Urinary bladder (tissue), 4 donors: ENCODE data around the gene MESP2. TPM values are rescaled to one million over a fixed set of nuclear protein-coding genes. Genes with fewer than 3 reads are reported as not detected.
A peak's percentile ranks its signal among the peaks of the same experiment; 100 is the strongest.
"Not testable (repeated sequence)": the region's sequence is repeated elsewhere in the genome, so short reads cannot be mapped to it uniquely, and the experiment has no call there.

Experiments
- DNase-seq: peaks from one replicate; pipeline ENCODE4 v3.0.0-alpha.2; 2015; ENCODE audit errors: extremely low spot score
- H3K27ac ChIP-seq: one replicate; pipeline ENCODE4 v1.5.1; 2013; ENCODE audit warnings: low read depth, mild to moderate bottlenecking, moderate library complexity
- H3K36me3 ChIP-seq: one replicate; pipeline ENCODE4 v1.6.1; 2013; ENCODE audit warnings: mild to moderate bottlenecking, moderate library complexity; ENCODE audit not compliant: insufficient read depth
- H3K4me1 ChIP-seq: one replicate; pipeline ENCODE4 v1.6.1; 2013; ENCODE audit warnings: mild to moderate bottlenecking, moderate library complexity; ENCODE audit not compliant: insufficient read depth
- H3K4me3 ChIP-seq: one replicate; pipeline ENCODE4 v1.5.1; 2013; ENCODE audit warnings: low read depth, low read length
- WGBS: extraction: QIAGEN DNeasy Blood & Tissue Kit; methylation state at CpG from one replicate; pipeline ENCODE4 v1.1.7; 2013; 5-methylcytosine and 5-hydroxymethylcytosine counted together
- polyA plus RNA-seq: library from polyadenylated mRNA; stranded (reverse); fragments of 200-250 nt; gene quantifications from one replicate; pipeline ENCODE4 v1.2.3, GENCODE V29; 2013
- total RNA-seq: library from RNA; depleted of rRNA; stranded (reverse); fragments of >200 nt; gene quantifications from one replicate; pipeline ENCODE4 v1.2.3, GENCODE V29; 2014
- donor health status: healthy with polysubstance abuse.
- donor health status: healthy.

MESP2 gene
- total and polyA plus RNA-seq, 2 donors = 0.10 TPM; not detected in 1

DNA sequence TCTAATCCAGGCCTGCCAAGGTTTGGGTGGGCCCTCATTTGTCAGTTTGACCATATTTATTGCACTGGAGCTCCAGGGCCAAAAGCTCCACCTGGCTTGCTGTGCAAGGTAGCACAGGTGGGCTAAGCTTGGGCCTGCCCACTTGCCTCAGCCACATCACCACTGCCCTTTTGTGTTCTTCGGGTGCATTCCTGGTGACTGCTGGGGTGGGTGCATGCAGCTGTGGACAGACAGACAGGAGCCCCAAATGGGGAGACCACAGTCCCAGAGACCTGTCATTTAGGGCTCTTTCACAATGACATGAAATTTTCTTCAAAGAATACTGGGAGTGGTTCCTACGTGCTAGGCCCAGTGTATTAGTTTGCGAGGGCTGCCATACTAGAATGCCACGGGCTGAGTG lies 2.7 kb downstream of the MESP2 start:
- Histone ChIP-seq H3K27ac (no peak overlapping the region), H3K36me3 (no peaks in the 10 kb centered on the region), H3K4me3 (no peak overlapping the region), H3K4me1 (no peaks in the 10 kb centered on the region)
- DNase-seq = no peak
- 80% methylated on average over 4 of the region's 4 CpGs for WGBS

DNA sequence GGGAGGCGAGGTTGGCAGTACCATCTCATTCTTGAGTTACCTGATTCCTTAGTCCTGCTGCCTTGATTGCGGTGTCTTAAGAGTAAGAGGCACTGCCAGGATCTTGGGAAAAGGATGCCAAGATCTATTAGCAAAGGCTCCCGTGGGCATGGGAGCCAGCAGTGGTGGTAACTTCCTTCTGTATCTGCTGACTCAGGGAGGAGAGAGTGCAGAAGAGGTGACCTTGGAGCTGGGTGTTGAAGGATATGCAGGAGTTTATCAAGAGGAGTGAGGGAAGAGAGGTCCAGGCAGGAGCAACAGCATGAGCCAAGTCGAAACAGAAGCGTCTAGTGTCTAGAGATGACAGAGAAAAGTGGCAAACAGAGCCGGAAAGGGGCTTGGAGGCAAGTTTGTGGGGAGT lies 4.5 kb downstream of the MESP2 start:
- Histone ChIP-seq H3K4me1 (no peaks in the 10 kb centered on the region), H3K27ac (no peak overlapping the region), H3K36me3 (no peaks in the 10 kb centered on the region), H3K4me3 (no peak overlapping the region)
- WGBS = 79% methylated on average over 6 of the region's 6 CpGs
- no peak for DNase-seq

DNA sequence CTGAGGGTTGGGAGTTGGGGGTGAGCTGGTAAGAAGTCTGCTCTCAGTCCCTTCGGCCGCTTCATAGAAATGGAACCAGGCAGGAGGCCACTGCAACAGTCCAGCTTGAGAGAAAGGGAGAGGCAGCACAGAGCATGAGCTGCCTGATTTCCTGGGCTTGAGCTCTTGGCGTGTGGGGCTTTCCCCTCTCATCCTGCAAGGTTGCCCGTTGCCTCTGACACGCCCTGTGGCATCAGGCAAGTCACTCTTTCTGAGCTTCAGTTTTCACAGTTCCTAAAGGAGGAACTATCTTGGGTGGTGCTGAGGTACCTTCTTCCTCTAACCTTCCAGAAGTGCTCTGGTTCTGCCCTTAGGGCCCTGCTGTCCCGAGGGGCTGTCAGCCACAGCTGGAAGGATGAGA lies 4.9 kb downstream of the MESP2 start:
- H3K27ac ChIP-seq = peak overlapping the region; percentile 25
- H3K4me3 ChIP-seq = no peak overlapping the region
- 79% methylated on average over 6 of the region's 6 CpGs for WGBS
- DNase-seq = no peak
- H3K36me3 ChIP-seq = no peaks in the 10 kb centered on the region
- H3K4me1 ChIP-seq = no peaks in the 10 kb centered on the region

DNA sequence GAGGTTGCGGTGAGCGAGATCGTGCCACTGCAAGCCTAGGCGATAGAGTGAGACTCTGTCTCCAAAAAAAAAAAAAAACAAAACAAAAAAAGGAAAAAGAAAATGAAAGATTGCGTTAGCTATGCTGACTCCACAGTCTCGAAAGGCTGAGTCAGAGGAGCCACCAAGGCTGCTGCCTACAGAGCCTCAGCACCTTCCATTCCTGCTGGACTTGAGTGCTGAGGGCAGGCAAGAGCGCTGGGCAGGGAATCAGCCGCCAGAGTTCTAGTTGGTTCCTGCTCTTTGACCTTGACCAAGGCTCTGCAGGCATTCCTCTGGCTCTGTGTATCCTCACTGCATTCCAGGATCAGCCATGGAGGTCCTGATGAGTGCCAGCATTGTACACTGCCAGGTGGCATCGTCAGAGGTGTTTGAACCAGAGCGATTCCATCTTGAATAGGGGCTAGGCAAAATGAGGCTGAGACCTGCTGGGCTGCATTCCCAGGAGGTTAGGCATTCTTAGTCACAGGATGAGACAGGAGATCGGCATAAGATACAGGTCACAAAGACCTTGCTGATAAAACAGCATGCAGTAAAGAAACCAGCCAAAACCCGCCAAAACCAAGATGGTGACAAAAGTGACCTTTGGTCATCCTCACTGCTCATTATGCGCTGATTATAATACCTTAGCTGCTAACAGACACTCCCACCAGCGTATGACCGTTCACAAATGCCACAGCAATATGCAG lies 5.9 kb downstream of the MESP2 start:
- Histone ChIP-seq H3K4me1 (no peaks in the 10 kb centered on the region), H3K27ac (no peak overlapping the region), H3K4me3 (no peak overlapping the region), H3K36me3 (no peaks in the 10 kb centered on the region)
- DNase-seq = no peak
- 82% methylated on average over 15 of the region's 15 CpGs for WGBS

DNA sequence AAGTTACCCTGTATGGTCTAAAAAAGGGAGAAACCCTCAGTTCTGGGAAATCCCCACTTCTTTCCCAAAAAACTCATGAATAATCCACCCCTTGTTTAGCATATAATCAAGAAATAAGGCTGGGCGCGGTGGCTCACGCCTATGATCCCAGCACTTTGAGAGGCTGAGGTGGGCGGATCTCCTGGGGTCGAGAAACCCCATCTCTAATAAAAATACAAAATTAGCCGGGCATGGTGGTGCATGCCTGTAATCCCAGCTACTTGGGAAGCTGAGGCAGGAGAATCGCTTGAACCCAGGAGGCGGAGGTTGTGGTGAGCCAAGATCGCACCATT lies 6.5 kb downstream of the MESP2 start:
- WGBS = 83% methylated on average over 9 of the region's 9 CpGs
- DNase-seq, H3K27ac ChIP-seq, H3K36me3 ChIP-seq, H3K4me1 ChIP-seq, H3K4me3 ChIP-seq: not testable (repeated sequence)

DNA sequence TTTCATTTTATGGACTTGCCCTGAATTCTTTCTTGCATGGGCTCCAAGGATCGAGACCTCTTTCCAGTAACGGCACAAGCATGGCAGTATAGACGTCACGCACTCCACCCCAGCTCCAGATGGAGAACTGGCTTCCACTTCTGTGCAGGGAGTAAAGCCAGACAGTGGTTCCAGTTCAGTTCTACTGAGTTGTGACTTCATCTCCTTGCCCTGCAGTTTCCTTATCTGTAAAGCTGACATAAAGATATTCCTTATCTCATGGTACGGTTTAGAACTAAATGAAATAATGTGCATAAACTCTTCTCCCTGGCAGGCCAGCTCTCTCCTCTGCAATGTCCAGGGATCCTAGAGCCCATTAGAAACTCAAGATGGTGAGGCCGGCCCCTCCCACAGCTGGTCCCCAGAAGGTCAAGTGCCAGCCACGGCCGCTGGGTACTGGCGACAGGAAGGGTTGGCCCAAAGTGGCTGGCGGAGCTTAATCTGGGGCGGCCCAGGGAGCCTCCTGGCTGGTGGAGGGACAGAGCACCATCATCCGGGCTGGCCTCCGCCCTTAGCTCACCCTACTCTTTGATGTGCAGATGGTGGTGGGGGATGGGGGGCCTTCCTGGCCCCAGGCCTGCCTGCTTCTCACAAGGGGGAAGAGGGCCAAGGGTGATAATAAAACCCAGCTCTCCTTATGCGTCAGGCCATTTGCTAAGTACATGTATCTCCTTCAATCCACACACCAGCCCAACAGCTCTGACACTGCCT lies 7.2 kb downstream of the MESP2 start:
- 27% methylated on average over 14 of the region's 14 CpGs for WGBS
- Histone ChIP-seq H3K4me1 (no peaks in the 10 kb centered on the region), H3K4me3 (no peak overlapping the region), H3K27ac (no peak overlapping the region), H3K36me3 (no peaks in the 10 kb centered on the region)
- DNase-seq = no peak

DNA sequence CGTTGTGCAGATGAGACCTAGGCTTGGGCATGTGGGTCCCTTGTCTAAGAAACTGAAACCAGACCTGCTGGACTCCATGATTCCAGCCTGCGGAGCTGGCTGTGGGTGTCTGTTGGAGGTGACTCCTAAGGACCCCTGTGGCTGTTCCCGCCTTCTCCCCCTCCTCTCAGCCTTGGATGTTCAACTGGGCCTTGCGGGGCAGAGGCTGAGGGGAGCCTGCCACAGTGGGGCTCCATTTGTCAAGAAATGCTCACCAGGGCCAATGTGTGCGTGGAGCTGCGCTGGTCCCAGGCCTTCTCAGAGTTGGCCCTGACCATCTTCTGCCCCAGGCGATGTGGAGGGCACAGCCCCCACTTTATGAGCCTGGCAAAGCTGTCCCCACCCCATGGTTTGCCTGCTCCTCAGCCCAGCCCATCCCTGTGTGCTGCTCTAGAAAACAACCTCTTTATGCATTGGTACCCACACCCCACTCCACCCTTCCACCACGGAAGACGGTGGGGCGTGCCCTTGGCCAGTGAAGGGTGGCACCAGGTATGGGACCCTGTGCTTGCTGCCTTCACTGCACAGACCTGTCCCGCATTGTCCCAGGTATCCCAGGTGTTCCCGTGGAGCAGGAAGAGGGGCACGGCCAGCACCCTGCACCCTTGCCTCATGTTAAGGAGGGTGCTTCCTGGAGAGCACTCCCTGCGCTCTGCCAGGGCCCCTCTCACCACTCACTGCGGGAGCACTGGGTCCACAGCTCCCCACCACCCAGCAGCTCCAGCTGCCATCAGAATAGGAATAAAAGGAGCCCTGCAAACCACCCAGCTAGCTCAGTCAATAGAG lies 7.9 kb downstream of the MESP2 start:
- Histone ChIP-seq H3K4me3 (no peak overlapping the region), H3K27ac (no peak overlapping the region), H3K36me3 (no peaks in the 10 kb centered on the region), H3K4me1 (no peaks in the 10 kb centered on the region)
- 84% methylated on average over 15 of the region's 15 CpGs for WGBS
- no peak for DNase-seq

DNA sequence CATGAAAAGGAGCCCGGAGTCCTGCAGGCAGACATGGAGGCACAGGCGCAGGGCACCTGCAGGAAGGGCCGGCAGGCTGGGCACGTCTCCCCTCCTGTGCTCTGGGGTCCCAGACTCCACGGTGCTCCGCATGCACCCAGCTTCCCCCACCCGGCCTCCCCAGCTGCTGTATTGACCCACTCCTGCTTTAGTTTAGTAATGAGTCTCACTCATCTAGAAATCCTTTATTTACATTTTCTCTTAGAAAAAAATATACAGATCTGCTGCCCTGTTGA lies 8.5 kb downstream of the MESP2 start:
- Histone ChIP-seq H3K27ac (no peak overlapping the region), H3K36me3 (no peaks in the 10 kb centered on the region), H3K4me1 (no peaks in the 10 kb centered on the region), H3K4me3 (no peak overlapping the region)
- 83% methylated on average over 7 of the region's 7 CpGs for WGBS
- no peak for DNase-seq

DNA sequence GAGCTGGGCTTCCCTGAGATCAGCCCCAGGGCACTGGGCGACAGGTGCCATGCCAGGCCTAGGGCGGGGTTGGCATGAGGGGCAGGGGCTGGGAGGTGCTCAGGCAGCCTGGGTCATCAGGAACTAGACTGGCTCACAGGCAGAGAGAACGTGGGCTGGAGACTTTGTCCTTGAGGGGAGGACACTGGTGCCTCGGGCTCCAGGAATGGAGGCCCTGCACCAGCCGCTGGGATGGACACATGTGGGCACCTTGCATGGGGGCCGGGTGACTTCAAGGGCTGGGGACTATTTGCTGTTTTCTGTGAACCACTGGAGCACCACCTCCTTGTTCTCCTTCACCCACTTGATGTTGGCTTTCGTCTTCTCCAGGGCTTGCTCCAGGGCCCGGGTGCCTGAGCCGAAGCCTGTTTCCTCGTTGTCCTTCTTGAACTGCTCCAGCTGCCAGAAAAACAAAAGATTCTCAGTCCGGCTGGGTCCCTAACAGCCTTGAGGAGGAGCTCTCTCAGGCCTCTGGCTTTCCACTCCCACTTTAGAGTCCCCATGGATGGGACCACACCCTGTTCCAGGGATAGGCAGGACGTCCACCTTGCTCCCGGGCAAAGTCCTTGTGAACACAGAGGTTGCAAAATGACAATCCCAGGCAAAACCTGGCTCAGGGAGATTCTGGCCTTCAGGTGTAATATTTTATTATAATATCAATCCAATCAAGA lies 9.1 kb downstream of the MESP2 start:
- 83% methylated on average over 13 of the region's 13 CpGs for WGBS
- no peak for DNase-seq
- no peaks in the 10 kb centered on the region for H3K4me1 ChIP-seq
- no peak overlapping the region for H3K4me3 ChIP-seq
- H3K27ac ChIP-seq = no peak overlapping the region
- H3K36me3 ChIP-seq = no peaks in the 10 kb centered on the region

DNA sequence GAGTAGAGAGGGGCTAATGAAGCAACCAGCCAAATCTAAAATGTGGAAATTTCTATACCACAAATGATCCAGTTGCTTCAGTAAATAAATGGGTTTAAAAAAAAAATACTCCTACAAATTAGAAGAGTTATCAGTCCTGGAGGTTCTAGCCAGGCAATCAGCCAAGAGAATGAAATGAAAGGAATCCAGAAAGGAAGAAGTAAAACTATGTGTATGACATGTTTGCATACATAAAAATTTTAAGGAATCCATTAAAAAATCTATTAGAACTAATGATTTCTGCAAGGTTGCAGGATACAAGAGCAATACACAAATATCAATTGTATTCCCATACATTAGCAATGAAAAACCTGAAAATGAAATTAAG lies 9.6 kb downstream of the MESP2 start:
- H3K4me3 ChIP-seq = no peak overlapping the region
- DNase-seq = no peak

DNA sequence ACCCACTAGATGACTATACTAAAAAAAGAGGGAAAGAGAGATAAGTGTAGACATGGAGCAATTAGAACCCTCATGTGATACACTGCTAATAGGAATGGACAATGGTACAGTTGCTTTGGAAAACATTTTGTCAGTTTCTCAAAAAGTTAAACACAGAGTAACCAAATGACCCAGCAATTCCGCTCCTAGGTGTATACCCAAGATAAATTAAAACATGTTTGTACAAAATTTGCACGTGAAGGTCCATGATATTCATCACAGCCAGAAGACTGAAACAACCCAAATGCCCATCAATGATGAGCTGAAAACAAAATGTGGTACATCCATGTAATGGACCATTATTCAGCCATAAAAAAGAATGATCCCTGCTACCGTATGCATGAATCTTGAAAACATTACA lies 11.8 kb downstream of the MESP2 start:
- no peak for DNase-seq
- H3K27ac ChIP-seq = no peak overlapping the region
- no peaks in the 10 kb centered on the region for H3K36me3 ChIP-seq
- H3K4me3 ChIP-seq = no peak overlapping the region
- H3K4me1 ChIP-seq = no peaks in the 10 kb centered on the region
- WGBS = 95% methylated on average over 3 of the region's 3 CpGs

More for the DNA sequence above, 9.6 kb downstream of the MESP2 start:
- Histone ChIP-seq H3K27ac (no peak overlapping the region), H3K4me1 (no peaks in the 10 kb centered on the region), H3K36me3 (no peaks in the 10 kb centered on the region)

DNA sequence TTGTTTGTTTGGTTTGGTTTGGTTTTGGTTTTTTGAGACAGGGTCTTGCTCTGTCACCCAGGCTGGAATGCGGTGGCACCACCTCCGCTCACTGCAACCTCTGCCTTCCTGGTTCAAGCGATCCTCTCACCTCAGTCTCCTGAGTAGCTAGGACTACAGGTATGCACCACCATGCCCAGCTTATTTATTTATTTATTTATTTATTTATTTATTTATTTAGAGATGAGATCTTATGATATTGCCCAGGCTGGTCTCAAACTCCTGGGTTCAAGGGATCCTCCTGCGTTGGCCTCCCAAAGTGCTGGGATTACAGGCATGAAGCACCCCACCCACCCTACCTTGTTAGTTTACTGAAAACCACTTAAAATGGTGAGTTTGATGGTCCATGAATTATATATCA lies 12.5 kb downstream of the MESP2 start:
- not testable (repeated sequence) for DNase-seq, H3K4me1 ChIP-seq, H3K27ac ChIP-seq, H3K36me3 ChIP-seq, H3K4me3 ChIP-seq
- over 99% methylated on average over 4 of the region's 4 CpGs for WGBS

DNA sequence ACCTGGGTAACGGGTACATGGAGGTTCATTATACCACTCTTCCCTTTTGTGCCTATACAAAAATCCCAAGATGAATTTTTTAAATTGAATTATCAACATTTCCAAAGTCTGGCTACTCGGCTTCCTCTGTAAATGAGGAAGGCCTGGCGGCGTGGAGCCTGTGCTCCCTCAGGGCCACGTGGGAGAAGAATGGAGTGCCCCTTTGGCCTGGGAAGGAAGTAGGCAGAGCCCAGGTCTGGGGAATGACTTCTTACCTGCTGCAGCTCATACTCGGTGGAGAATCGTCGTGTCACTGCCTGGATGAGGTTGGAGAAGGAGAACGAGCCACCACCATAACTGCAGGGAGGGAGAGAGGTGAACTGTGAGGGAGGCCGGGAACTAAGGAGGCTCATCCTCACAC lies 14.1 kb downstream of the MESP2 start:
- no peak overlapping the region for H3K4me3 ChIP-seq
- DNase-seq = no peak
- WGBS = 81% methylated on average over 10 of the region's 10 CpGs
- H3K36me3 ChIP-seq = no peaks in the 10 kb centered on the region
- no peak overlapping the region for H3K27ac ChIP-seq
- no peaks in the 10 kb centered on the region for H3K4me1 ChIP-seq

DNA sequence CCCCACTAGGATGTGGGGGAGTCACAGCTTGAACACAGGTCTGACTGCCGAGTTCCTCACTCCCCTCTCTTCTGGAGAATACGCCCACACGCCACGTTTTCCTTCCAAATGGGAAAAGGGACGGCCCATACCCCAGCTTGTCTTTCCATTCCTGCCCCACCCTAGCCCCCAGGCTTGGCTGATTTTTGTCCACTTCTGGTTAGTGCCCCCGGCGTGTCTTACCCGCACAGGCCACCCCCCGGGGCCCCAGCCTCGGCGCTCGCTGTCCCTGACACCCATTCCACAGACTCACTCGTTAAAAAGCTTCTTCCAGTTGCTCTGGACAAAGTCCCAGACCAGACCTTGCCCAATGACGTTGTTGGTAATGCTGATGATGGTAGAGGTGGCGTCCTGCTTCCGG lies 14.5 kb downstream of the MESP2 start:
- Histone ChIP-seq H3K36me3 (no peaks in the 10 kb centered on the region), H3K4me1 (no peaks in the 10 kb centered on the region), H3K27ac (no peak overlapping the region), H3K4me3 (no peak overlapping the region)
- DNase-seq = no peak
- 91% methylated on average over 16 of the region's 16 CpGs for WGBS
